PFSK-1 (cell line): ENCODE results near the gene ZNF687.

Source experiments
- FOXP2 ChIP-seq: optimal IDR thresholded peaks from 2 replicates; pipeline ENCODE3; 2011; ENCODE audit warnings: borderline replicate concordance, control low read depth, inconsistent platforms; ENCODE audit not compliant: insufficient read depth; ENCODE audit errors: extremely low read length, extremely low read depth
- POLR2AphosphoS5 ChIP-seq: IDR thresholded peaks from 2 replicates; pipeline ENCODE4 v1.6.1; 2012; ENCODE audit warnings: low read depth, mild to moderate bottlenecking, control low read depth, low read length, moderate library complexity
- SIN3A ChIP-seq: IDR thresholded peaks from 2 replicates; pipeline ENCODE4 v1.6.1; 2012; ENCODE audit warnings: mild to moderate bottlenecking, low read length, moderate library complexity, borderline replicate concordance; ENCODE audit not compliant: insufficient read depth
- TAF1 ChIP-seq: IDR thresholded peaks from 2 replicates; pipeline ENCODE4 v1.6.1; 2012; ENCODE audit warnings: low read length, control low read depth, borderline replicate concordance; ENCODE audit not compliant: insufficient read depth
- TF ChIP-seq, protein P1 (sequence below), 2 experiments: IDR thresholded peaks; 2 replicates each; pipeline versions ENCODE4 v1.6.1 to v1.8.0; 2011 to 2012; ENCODE audit warnings: low read depth in 2 of 2, low read length in 2 of 2, control low read depth in 1 of 2, inconsistent platforms in 1 of 2, mild to moderate bottlenecking in 1 of 2, moderate library complexity in 1 of 2; ENCODE audit not compliant: insufficient read depth in 1 of 2

The ZNF687 gene

DNA sequence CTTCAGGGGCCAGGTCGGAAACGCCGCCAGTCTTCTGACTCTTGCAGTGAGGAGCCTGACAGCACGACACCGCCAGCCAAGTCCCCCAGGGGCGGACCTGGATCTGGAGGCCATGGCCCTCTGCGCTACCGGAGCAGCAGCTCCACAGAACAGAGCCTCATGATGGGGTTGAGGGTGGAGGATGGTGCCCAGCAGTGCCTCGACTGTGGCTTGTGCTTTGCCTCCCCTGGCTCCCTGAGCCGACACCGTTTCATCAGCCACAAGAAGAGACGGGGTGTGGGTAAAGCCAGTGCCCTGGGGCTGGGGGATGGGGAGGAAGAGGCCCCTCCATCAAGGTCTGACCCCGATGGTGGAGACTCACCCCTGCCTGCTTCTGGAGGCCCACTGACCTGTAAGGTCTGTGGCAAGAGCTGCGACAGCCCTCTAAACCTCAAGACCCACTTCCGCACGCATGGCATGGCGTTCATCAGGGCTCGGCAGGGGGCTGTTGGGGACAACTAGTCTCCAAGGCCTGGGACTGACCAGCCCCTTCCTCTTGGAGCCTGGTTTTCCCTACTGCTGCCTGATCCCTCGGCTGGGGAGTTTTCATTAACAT lies 8.7 kb downstream of the ZNF687 start:
- TF ChIP-seq SIN3A, result no peak
- TF ChIP-seq, protein P1, sequence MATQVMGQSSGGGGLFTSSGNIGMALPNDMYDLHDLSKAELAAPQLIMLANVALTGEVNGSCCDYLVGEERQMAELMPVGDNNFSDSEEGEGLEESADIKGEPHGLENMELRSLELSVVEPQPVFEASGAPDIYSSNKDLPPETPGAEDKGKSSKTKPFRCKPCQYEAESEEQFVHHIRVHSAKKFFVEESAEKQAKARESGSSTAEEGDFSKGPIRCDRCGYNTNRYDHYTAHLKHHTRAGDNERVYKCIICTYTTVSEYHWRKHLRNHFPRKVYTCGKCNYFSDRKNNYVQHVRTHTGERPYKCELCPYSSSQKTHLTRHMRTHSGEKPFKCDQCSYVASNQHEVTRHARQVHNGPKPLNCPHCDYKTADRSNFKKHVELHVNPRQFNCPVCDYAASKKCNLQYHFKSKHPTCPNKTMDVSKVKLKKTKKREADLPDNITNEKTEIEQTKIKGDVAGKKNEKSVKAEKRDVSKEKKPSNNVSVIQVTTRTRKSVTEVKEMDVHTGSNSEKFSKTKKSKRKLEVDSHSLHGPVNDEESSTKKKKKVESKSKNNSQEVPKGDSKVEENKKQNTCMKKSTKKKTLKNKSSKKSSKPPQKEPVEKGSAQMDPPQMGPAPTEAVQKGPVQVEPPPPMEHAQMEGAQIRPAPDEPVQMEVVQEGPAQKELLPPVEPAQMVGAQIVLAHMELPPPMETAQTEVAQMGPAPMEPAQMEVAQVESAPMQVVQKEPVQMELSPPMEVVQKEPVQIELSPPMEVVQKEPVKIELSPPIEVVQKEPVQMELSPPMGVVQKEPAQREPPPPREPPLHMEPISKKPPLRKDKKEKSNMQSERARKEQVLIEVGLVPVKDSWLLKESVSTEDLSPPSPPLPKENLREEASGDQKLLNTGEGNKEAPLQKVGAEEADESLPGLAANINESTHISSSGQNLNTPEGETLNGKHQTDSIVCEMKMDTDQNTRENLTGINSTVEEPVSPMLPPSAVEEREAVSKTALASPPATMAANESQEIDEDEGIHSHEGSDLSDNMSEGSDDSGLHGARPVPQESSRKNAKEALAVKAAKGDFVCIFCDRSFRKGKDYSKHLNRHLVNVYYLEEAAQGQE (IDR thresholded peaks at IDR 0.05; ENCODE audit: insufficient read depth in 1 of 2, low read depth in 2 of 2, low read length in 2 of 2), result no peak
- TF ChIP-seq TAF1, result no peak
- TF ChIP-seq POLR2AphosphoS5, result no peak; the same call in 1 of the 2 replicates
- TF ChIP-seq FOXP2, result no peak

- TF ChIP-seq, protein P1 (IDR thresholded peaks at IDR 0.05; ENCODE audit: insufficient read depth in 1 of 2, low read depth in 2 of 2, low read length in 2 of 2), result no peak
- peak; percentile 40 for TF ChIP-seq POLR2AphosphoS5
Observed at GRCh38 chr1:151292207-151293030, 10.3 kb downstream of the ZNF687 start.

DNA sequence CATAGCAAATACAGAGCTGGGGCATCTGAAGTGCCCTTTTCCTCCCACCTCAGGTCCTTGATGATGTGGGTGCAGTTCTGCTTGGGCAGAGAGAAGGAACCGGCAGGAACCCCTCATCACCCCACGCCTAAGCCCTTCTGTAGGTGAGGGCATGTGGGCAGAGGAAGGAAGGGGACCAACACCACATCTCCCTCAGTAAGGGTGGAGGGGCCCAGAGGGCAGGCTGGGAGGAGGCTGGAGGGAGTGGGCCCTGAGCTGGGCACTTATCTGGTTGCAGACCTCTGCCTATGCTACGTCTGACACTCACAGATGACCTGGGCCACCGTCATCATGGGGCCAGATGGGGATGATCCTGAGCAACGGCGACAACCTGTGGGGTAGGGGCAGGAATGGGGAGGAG lies 11.0 kb downstream of the ZNF687 start:
- TF ChIP-seq, protein P1 (IDR thresholded peaks at IDR 0.05; ENCODE audit: insufficient read depth in 1 of 2, low read depth in 2 of 2, low read length in 2 of 2), result no peak
- TF ChIP-seq SIN3A (no peak), FOXP2 (no peak), TAF1 (no peak), POLR2AphosphoS5 (no peak)

GRCh38 chr1:151294742-151295462 lies 12.8 kb downstream of the ZNF687 start:
- no peak for TF ChIP-seq SIN3A
- no peak for TF ChIP-seq POLR2AphosphoS5
- TF ChIP-seq FOXP2, result no peak
- TF ChIP-seq, protein P1 (IDR thresholded peaks at IDR 0.05; ENCODE audit: insufficient read depth in 1 of 2, low read depth in 2 of 2, low read length in 2 of 2), result no peak
- no peak for TF ChIP-seq TAF1
